Measurements from ENCODE around the gene SPAG7.

The SPAG7 gene

GRCh38 chr17:4967539-4968485, at the start of gene SPAG7:
Gene SPAG7, minus strand, starts transcription at chr17:4967817. Its CDS starts 13 bp downstream, at chr17:4967804.
- DNase-seq, result peak; percentile 95 to 97

GRCh38 chr17:5014357-5014756, 46.7 kb upstream of the SPAG7 start:
- DNase-seq, result no peak

GRCh38 chr17:5011928-5012327, 44.3 kb upstream of the SPAG7 start:
- no peak for DNase-seq

DNA sequence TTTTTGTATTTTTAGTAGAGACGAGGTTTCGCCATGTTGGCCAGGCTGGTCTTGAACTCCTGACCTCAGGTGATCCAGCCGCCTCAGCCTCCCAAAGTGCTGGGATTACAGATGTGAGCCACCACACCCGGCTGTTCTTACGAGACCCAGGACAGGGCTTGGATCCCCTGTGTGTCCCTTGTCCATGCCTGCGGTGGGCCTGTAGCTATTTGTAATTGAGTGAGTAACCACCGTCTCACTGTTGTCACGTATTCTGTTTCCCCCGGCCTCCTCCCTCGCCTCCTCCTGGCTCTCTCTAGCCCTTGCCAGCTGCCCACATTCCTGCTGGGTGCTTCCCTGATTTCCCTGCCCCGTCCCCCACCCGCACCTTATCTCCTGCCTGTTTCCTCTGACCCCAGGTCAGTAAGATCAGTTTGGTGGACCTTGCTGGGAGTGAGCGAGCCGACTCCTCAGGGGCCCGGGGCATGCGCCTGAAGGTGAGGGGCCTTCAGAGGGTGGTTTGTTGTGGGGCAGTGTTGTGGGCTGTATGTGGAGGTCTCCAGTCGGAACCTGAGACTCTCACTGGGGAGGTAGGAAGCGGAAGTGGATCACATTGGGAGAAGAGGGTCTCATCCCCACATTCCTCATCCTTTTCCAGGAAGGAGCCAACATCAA, 35.7 kb upstream of the SPAG7 start:
- no peak for DNase-seq

DNA sequence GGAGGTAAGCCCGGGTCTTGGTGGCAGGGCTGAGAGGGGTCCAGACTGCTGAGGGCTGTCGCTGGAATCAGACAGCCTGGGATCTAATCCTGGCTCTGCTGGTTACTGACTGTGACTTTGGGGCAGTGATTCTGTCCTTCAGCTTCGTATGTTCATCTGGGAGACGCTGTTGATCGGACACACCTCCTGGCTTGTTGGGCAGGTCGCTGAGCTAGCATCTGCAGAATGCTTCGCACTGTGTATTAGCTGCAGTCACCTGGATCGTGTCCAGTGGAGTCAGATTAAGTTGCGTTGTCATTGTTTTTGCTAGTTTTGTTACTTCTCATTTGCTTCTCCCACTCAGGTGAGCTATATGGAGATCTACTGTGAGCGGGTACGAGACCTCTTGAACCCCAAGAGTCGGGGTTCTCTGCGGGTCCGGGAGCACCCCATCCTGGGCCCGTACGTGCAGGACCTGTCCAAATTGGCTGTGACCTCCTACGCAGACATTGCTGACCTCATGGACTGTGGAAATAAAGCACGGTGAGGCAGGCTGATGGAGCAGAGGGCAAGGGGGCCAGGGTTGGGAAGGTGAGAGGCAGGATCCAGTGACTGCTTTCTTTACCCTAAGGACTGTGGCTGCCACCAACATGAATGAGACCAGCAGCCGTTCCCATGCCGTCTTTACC, 34.6 kb upstream of the SPAG7 start:
- DNase-seq, result no peak

GRCh38 chr17:5000237-5000639, 32.6 kb upstream of the SPAG7 start:
- DNase-seq, result no peak

GRCh38 chr17:4999430-5000093, 31.9 kb upstream of the SPAG7 start:
- no peak for DNase-seq

- DNase-seq, result no peak
Observed at GRCh38 chr17:4998732-4999429, 31.3 kb upstream of the SPAG7 start.

DNA sequence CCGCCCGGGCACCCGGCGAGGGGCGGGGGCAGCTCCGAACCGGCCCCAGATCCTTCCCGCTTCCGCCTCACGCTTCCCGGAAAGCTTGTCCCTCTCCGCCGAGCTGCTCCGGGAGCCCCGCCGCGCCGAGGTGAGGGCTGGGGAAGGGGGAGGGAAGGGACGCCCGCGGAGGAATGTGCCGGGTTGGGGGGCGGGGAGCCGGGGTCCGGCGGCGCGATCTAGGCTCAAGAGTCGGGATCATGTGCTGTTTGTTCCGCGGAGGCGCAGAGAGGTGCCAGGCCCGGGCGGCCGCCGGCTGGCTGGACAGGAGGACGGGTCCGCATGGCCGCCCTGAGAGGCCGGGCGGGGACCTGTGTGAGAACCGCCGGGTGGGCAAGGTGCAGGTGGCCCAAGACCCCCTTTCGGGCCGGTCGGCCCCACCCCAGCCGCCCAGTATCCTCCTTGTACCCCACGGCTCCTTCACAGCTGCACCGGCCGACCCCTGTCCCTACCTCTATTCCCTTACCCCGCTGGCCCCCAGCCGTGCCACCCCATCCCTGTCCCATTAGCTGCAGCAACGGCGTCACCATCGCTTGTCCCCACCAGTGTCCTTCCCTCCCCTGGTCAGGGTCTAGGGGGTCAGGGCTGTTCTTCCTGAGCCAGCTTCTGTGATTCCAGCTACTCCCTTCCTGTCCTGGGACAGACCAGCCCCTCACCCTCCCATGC, 30.6 kb upstream of the SPAG7 start:
- DNase-seq, result no peak

DNA sequence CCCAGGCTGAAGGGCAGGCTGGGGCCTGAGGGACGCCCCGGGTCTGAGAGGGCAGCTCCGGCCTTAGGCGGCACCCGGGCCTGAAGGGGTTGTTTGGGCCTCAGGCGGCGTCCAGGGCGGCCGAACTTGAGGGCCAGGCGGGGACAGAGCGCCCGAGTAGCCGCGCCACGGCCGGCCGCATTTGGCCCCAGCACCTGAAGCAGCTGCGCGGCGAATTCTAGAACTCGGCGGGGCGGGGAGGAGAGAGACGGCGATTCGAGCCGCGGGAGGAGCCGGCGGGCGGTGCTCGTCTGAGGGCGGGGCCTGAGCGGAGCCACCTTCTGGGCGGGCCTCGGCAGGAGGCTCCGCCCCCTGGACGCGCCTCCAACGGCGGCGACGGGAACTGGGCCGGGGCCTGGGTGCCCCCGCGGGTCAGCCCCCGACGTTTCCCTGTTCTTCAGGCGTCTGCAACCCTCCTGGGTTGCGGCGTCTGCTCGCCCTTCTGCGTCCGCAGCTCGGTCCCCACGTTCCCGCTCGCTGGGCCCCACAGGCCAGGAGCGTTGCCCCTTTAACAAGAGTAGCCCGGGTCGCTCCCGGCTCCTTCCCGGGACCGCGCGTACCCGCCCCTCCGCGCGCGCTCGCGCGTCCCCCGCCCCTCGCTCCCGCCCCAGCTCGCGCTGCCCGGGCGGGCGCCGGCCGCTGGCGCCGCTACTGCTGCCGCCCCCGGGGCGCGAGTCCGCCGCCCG, 29.8 kb upstream of the SPAG7 start, which contains the start of the genes INCA1 and KIF1C:
INCA1 (minus strand) TSS at position 221 of the 725 bp plus-strand sequence. CDS start 3,085 bp downstream, outside the sequence.
KIF1C (plus strand) TSS at position 649 of the 725 bp plus-strand sequence. CDS start 2,297 bp downstream, outside the sequence.
- peak; percentile 90 to 91 for DNase-seq

DNA sequence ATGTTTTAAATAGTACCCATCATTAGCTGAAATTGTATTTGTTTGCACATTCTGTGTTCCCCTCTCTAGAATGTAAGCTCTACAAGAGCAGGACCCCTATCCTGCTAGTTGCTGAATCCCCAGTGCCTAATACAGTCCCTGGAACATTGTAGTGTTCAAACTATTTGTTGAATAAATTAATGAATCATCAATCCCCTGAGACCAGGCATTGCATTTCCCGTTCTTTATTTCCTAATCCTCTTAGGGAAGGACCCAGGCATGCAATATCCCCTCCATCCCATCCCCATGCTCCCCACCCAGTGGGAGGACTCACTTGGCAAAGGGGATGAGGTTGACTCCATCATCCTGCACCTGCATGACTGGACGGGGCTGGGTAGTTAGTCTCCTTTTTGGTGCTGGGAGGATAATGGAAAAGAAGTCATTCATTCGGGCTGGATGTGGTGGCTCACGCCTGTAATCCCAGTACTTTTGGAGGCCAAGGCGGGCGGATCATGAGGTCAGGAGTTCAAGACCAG, 26.5 kb upstream of the SPAG7 start:
- DNase-seq, result no peak

GRCh38 chr17:4987767-4988567, 20.4 kb upstream of the SPAG7 start:
- no peak for DNase-seq

GRCh38 chr17:4986951-4987766, 19.5 kb upstream of the SPAG7 start, which contains the start of gene CAMTA2:
Gene CAMTA2, minus strand, starts transcription at chr17:4987675. Its CDS starts 1,453 bp downstream, at chr17:4986222.
- peak; percentile 85 to 87 for DNase-seq

- no peak for DNase-seq
Observed at GRCh38 chr17:4986403-4986802, 18.8 kb upstream of the SPAG7 start.

GRCh38 chr17:4982305-4982704, 14.7 kb upstream of the SPAG7 start:
- no peak for DNase-seq

GRCh38 chr17:4980644-4981216, 13.1 kb upstream of the SPAG7 start:
- DNase-seq, result peak; percentile 29 to 78

DNA sequence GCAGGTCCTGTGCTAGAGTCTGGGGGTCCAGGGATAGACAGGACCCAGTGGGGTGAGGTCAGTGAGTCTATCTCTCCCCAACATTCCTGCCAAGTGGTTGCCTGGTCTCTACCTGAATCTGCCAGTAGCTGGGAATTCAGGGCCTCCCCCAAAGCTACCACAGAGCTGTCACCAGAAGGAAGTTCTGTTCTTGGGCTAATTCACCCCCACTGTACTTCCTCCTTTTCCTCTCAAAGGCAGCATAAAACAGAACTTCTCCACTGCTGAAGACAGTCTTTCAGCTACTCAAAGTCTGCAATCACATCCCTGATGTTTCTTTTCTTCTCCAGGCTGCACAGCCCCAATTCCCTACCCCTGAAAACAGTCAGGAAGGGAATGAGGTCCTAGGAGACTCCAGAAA, 11.1 kb upstream of the SPAG7 start:
- no peak for DNase-seq

- no peak for DNase-seq
Observed at GRCh38 chr17:4974115-4974670, 6.6 kb upstream of the SPAG7 start.
